ENCODE measurements around the gene OTUB2. TPM values are rescaled to one million over a fixed set of nuclear protein-coding genes. Genes with fewer than 3 reads are reported as not detected.

Gene OTUB2
- total and polyA plus RNA-seq, 2 experiments from 2014 or later: 1.3 to 1.9 TPM

DNA sequence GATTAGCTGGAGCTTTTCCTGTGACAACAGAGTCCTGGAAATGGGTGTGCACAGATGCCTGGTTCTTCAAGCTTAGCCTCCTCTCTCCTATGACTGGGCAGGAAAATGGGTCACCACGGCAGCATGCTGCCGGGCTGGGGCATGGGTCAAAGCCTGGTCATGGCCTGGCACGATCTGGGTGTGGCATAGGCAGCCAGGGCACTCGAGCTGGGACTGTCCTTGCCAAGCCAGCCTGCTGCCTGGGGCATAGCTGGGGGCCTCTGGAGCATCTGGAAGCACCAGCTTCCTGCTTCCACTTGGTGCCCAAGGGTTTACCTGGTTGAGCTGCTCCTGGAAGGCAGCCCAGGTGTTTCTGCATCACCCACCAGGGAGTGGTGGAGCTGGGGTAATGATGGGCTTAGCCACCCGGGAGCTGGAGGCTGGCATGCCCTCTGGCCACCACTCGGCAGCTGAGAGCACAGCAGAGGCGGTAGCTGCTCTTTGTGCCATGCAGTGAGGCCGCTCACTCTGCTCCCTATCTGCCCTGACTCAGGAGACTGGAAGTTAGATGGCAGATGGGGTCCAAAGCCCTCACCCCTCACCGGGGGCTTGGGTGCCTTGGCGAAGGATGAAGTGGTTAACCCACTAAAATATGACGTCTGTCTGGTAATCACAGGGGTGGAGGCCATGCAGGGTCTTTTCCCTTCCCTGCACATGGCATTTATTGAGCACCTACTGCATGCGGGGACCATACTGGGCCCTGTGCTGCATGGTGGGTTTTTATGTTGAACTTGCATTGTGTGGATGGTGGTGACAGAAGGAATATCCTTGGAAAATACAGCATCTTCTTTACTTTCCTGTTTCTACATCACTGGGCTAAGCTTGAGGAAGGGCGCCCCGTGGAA, 1.7 kb downstream of the OTUB2 start:
- Histone ChIP-seq H3K9me3 (ENCODE audit: low read depth) (no peaks in the 10 kb centered on the region), H3K4me1 (ENCODE audit: insufficient read depth) (no peaks in the 10 kb centered on the region), H4K20me1 (ENCODE audit: insufficient read depth) (no peaks in the 10 kb centered on the region), H3K27ac (no peak overlapping the region), H3K79me2 (ENCODE audit: insufficient read depth) (no peaks in the 10 kb centered on the region), H3K4me3 (no peak overlapping the region), H2AFZ (no peak overlapping the region), H3K9me2 (ENCODE audit: insufficient read depth) (no peaks in the 10 kb centered on the region), H3K36me3 (ENCODE audit: low read depth) (no peaks in the 10 kb centered on the region), H3K4me2 (ENCODE audit: unreplicated experiment) (no peak overlapping the region), H3K9ac (no peak overlapping the region), H3K27me3 (replicated peaks; ENCODE audit: insufficient read depth) (no peaks in the 10 kb centered on the region), H3F3A (ENCODE audit: insufficient read depth) (no peaks in the 10 kb centered on the region)
- no peak for TF ChIP-seq EZH2phosphoT487 (IDR thresholded peaks at IDR 0.05; ENCODE audit: insufficient read depth, low read depth)
- TF ChIP-seq EZH2 (IDR thresholded peaks at IDR 0.05; ENCODE audit: insufficient read depth, poor library complexity, severe bottlenecking): no peak
- 87 to 90% methylated on average over 14 of the region's 14 CpGs for WGBS, 2 experiments (ENCODE audit: low coverage in 1 of 2, low lambda C conversion rate in 2 of 2, missing lambda C conversion rate in 2 of 2)
- peak; percentile 16 for DNase-seq
- in situ Hi-C loops (cut with MboI): no loop called here

DNA sequence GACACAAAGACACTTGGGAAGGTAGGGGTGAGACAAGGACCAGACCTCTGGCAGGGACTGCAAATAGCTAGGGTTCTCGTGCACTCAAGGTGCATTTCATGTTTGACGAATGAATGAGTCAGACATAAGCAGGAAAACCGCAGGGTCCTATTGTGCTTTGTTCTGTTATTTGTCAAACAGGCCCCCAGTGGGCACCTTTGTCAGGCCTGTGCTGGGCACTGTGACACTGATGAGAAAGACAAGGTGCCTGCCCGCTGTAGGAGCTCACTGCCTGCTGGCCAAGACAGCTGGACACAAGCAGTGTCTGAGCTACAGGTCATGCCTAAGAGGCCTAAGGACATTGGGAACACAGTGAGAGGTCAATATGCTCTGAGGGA, 2.3 kb downstream of the OTUB2 start:
- no peak for DNase-seq
- in situ Hi-C loops (cut with MboI): no loop called here

DNA sequence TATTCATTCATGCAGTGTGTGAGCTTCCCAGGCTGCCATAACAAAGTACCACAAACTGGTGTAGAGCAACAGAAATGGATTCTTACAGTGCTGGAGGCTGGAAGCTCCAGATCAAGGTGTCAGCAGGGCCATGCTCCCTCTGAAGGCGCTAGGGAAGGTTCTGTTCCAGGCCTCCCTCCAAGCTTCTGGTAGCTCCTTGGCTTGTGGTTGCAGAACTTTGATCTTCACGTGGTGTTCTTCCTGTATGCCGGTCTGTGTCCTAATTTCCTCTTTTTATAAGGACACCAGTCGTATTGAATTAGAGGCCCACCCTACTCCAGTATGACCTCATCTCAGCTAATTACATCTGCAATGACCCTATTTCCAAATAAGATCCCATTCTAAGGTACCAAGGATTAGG, 3.1 kb downstream of the OTUB2 start:
- Histone ChIP-seq H3K79me2 (ENCODE audit: insufficient read depth) (no peaks in the 10 kb centered on the region), H3K4me1 (ENCODE audit: insufficient read depth) (no peaks in the 10 kb centered on the region), H3K4me3 (no peak overlapping the region), H4K20me1 (ENCODE audit: insufficient read depth) (no peaks in the 10 kb centered on the region), H3K27ac (no peak overlapping the region), H3K27me3 (replicated peaks; ENCODE audit: insufficient read depth) (no peaks in the 10 kb centered on the region), H3K9me3 (ENCODE audit: low read depth) (no peaks in the 10 kb centered on the region), H3K36me3 (ENCODE audit: low read depth) (no peaks in the 10 kb centered on the region), H3F3A (ENCODE audit: insufficient read depth) (no peaks in the 10 kb centered on the region), H2AFZ (no peak overlapping the region), H3K4me2 (ENCODE audit: unreplicated experiment) (no peak overlapping the region), H3K9me2 (ENCODE audit: insufficient read depth) (no peaks in the 10 kb centered on the region), H3K9ac (no peak overlapping the region)
- 52 to 53% methylated on average over 4 of the region's 4 CpGs for WGBS, 2 experiments (ENCODE audit: low coverage in 1 of 2, low lambda C conversion rate in 2 of 2, missing lambda C conversion rate in 2 of 2)
- no peak for DNase-seq
- in situ Hi-C loops (cut with MboI): no loop called here
- TF ChIP-seq EZH2phosphoT487 (IDR thresholded peaks at IDR 0.05; ENCODE audit: insufficient read depth, low read depth) (no peak), EZH2 (IDR thresholded peaks at IDR 0.05; ENCODE audit: insufficient read depth, poor library complexity, severe bottlenecking) (no peak)

More for the DNA sequence above, 2.3 kb downstream of the OTUB2 start:
- no peak overlapping the region for H3K4me2 ChIP-seq (ENCODE audit: unreplicated experiment)
- WGBS, 2 experiments (ENCODE audit: low coverage in 1 of 2, low lambda C conversion rate in 2 of 2, missing lambda C conversion rate in 2 of 2): 96 to 97% methylated on average over 4 of the region's 4 CpGs
- no peaks in the 10 kb centered on the region for H3K79me2 ChIP-seq (ENCODE audit: insufficient read depth)
- H3K27ac ChIP-seq: no peak overlapping the region
- TF ChIP-seq EZH2phosphoT487 (IDR thresholded peaks at IDR 0.05; ENCODE audit: insufficient read depth, low read depth) (no peak), EZH2 (IDR thresholded peaks at IDR 0.05; ENCODE audit: insufficient read depth, poor library complexity, severe bottlenecking) (no peak)
- H3K4me3 ChIP-seq: no peak overlapping the region
- H4K20me1 ChIP-seq (ENCODE audit: insufficient read depth): no peaks in the 10 kb centered on the region
- no peak overlapping the region for H3K9ac ChIP-seq
- H3K36me3 ChIP-seq (ENCODE audit: low read depth): no peaks in the 10 kb centered on the region
- no peaks in the 10 kb centered on the region for H3K9me2 ChIP-seq (ENCODE audit: insufficient read depth)
- H2AFZ ChIP-seq: no peak overlapping the region
- no peaks in the 10 kb centered on the region for H3K27me3 ChIP-seq (replicated peaks; ENCODE audit: insufficient read depth)
- no peaks in the 10 kb centered on the region for H3K4me1 ChIP-seq (ENCODE audit: insufficient read depth)
- no peaks in the 10 kb centered on the region for H3F3A ChIP-seq (ENCODE audit: insufficient read depth)
- no peaks in the 10 kb centered on the region for H3K9me3 ChIP-seq (ENCODE audit: low read depth)

DNA sequence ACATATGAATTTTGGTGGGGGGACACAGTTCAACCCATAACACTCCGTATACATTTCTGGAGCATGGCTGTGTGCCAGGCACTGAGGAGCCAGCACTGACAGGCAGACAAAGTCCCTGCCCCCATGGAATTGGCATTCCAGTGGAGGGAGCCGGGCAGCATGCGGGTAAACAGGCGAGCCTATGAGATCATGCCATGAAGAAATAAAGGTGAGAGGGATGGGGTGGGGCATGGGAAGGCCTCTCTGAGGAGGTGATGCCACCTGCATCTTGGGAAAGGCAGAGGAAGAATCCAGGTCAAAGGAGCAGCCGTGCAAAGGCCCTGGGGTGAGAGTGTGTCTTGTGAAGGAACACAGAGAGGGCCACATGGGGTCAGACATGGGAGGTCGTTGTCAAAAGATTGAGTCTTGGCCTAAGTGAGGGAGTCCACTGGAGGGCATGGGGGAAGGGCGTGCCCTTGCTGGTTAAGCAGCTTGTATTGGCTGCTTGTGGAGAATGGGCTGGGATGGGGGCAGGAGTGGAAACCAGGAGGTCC, 3.6 kb downstream of the OTUB2 start:
- H3K9me3 ChIP-seq (ENCODE audit: low read depth): no peaks in the 10 kb centered on the region
- no peak overlapping the region for H3K9ac ChIP-seq
- no peak overlapping the region for H3K27ac ChIP-seq
- H3K27me3 ChIP-seq (replicated peaks; ENCODE audit: insufficient read depth): no peaks in the 10 kb centered on the region
- no peak for DNase-seq
- H3K9me2 ChIP-seq (ENCODE audit: insufficient read depth): no peaks in the 10 kb centered on the region
- no peak overlapping the region for H3K4me3 ChIP-seq
- TF ChIP-seq EZH2phosphoT487 (IDR thresholded peaks at IDR 0.05; ENCODE audit: insufficient read depth, low read depth) (no peak), EZH2 (IDR thresholded peaks at IDR 0.05; ENCODE audit: insufficient read depth, poor library complexity, severe bottlenecking) (no peak)
- H4K20me1 ChIP-seq (ENCODE audit: insufficient read depth): no peaks in the 10 kb centered on the region
- H3K4me2 ChIP-seq (ENCODE audit: unreplicated experiment): no peak overlapping the region
- no peaks in the 10 kb centered on the region for H3K36me3 ChIP-seq (ENCODE audit: low read depth)
- H3K4me1 ChIP-seq (ENCODE audit: insufficient read depth): no peaks in the 10 kb centered on the region
- H3F3A ChIP-seq (ENCODE audit: insufficient read depth): no peaks in the 10 kb centered on the region
- in situ Hi-C loops (cut with MboI): no loop called here
- H3K79me2 ChIP-seq (ENCODE audit: insufficient read depth): no peaks in the 10 kb centered on the region
- WGBS, 2 experiments (ENCODE audit: low coverage in 1 of 2, low lambda C conversion rate in 2 of 2, missing lambda C conversion rate in 2 of 2): 89 to 90% methylated on average over 7 of the region's 7 CpGs
- H2AFZ ChIP-seq: no peak overlapping the region
